GM18951 (cell line): Measurements from ENCODE around the gene HDAC6.

Experiments used
- POLR2A ChIP-seq: IDR thresholded peaks from 4 replicates; pipeline ENCODE4 v1.6.1; 2011; ENCODE audit warnings: mild to moderate bottlenecking; ENCODE audit not compliant: insufficient read length, insufficient read depth; ENCODE audit errors: extremely low read depth
- in situ Hi-C: fragments of 300-500 bp; cut with MboI; formaldehyde crosslinking; loops from one replicate; pipeline ENCODE4 v1.12.0; 2022; ENCODE audit warnings: low sequenced_read_pairs, mixed read lengths, inconsistent platforms; ENCODE audit not compliant: unreplicated experiment

HDAC6 gene

GRCh38 chrX:48823053-48823452 lies 21.2 kb downstream of the HDAC6 start:
- no peak for TF ChIP-seq POLR2A

GRCh38 chrX:48824066-48824465 lies 22.2 kb downstream of the HDAC6 start:
- TF ChIP-seq POLR2A: no peak

More at GRCh38 chrX:48823053-48823452, 21.2 kb downstream of the HDAC6 start:
- in situ Hi-C loops: no loop called here

GRCh38 chrX:48826135-48826875 lies 24.4 kb downstream of the HDAC6 start, which contains the start of gene ERAS:
Gene ERAS, plus strand, starts transcription at chrX:48826513. Its CDS starts 2,611 bp downstream, at chrX:48829124.
- in situ Hi-C loops: no loop called here
- no peak for TF ChIP-seq POLR2A

More at GRCh38 chrX:48824066-48824465, 22.2 kb downstream of the HDAC6 start:
- in situ Hi-C loops: no loop called here

GRCh38 chrX:48826876-48827653 lies 25.2 kb downstream of the HDAC6 start:
- TF ChIP-seq POLR2A: no peak
- in situ Hi-C loops: no loop called here

GRCh38 chrX:48827654-48827968 lies 25.7 kb downstream of the HDAC6 start:
- in situ Hi-C loops: no loop called here
- no peak for TF ChIP-seq POLR2A

GRCh38 chrX:48829016-48829735 lies 27.3 kb downstream of the HDAC6 start:
- in situ Hi-C loops: no loop called here
- no peak for TF ChIP-seq POLR2A

GRCh38 chrX:48831136-48831908 lies 29.5 kb downstream of the HDAC6 start:
- in situ Hi-C loops: no loop called here
- TF ChIP-seq POLR2A: no peak

- TF ChIP-seq POLR2A: no peak
- in situ Hi-C loops: no loop called here
These were observed 30.0 kb downstream of the HDAC6 start for GRCh38 chrX:48831909-48832291.

- in situ Hi-C loops: no loop called here
These were observed 31.8 kb downstream of the HDAC6 start for GRCh38 chrX:48833542-48834138.

GRCh38 chrX:48834383-48834709 lies 32.5 kb downstream of the HDAC6 start:
- in situ Hi-C loops: no loop called here
- TF ChIP-seq POLR2A: no peak

More at GRCh38 chrX:48833542-48834138, 31.8 kb downstream of the HDAC6 start:
- no peak for TF ChIP-seq POLR2A

GRCh38 chrX:48835524-48836329 lies 33.9 kb downstream of the HDAC6 start, which contains the start of gene PCSK1N:
Gene PCSK1N, minus strand, starts transcription at chrX:48835610. Its CDS starts 78 bp downstream, at chrX:48835532.
- TF ChIP-seq POLR2A: no peak
- in situ Hi-C loops: no loop called here

- TF ChIP-seq POLR2A: no peak
- in situ Hi-C loops: no loop called here
These were observed 37.8 kb downstream of the HDAC6 start for GRCh38 chrX:48839686-48840085.
